EH (cell line): Measurements from ENCODE around the gene MAP3K6.

Experiments used
- DNase-seq: peaks from one replicate; pipeline ENCODE4 v3.0.0-alpha.2; 2015; ENCODE audit warnings: low read depth

MAP3K6 gene

DNA sequence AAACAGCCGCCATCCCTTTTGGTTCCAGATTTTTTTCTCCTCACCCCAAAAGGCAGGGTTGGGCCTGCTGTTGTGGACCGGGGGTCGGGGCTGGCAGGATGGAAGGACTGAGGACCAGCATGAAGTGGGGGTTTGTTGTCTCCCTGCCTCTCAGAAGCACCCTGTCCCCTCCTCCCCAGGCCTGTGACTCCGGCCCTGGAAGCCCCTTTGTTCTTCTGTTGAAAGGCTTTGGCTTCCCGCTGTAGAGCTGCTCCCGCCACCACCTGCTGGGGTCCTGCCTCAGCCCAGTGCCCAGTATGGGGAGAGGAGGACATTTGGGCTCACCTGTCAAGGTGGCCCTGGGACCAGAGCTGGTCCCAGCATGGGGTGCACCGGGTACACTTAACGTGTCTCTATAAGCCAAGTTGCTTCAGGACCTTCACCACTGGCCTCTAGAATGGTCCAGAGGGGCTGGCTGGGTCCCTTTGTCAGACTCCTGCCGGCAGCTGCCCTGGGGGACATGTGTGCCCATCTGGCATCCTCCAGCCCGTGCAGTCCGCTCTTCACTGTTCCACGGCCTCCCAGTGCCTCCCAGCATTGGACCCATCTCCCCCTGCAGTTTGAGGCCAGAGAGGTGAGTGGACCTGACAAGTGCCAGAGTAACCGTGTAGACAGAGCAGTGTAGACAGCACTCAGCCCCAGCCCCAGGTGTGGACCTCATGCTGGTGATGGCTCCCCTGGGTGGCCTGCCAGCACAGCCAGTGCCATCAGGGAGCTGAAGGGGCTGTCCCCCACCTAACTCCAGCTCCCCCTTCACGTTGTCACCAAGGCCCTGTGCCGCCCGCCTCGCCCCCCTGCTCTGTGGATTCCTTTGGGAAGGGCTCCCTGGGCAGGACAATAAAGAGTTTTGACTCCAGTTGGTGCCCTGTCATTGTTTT, 31.0 kb downstream of the MAP3K6 start:
- DNase-seq = no peak

DNA sequence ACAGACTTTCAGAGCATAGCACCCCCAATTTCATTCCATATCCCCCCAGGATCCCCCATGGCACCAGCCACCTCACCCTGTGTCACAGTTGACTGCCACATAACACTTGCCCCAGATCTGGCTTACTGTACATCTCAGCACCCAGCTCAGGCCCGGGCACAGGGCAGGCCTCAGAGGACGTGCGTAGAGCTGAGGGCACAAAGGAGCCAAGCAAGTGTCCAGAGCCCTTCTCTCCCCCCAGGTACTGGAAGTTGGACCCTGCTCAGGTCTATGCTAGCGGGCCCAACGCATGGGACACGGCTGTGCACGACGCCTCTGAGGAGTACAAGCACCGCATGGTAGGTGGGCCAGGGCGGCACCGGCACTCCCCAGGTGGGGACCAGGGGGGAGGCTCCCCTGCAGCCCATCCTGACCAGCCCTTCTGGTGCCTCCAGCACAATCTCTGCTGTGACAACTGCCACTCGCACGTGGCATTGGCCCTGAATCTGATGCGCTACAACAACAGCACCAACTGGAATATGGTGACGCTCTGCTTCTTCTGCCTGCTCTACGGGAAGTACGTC, 33.0 kb downstream of the MAP3K6 start:
- no peak for DNase-seq

DNA sequence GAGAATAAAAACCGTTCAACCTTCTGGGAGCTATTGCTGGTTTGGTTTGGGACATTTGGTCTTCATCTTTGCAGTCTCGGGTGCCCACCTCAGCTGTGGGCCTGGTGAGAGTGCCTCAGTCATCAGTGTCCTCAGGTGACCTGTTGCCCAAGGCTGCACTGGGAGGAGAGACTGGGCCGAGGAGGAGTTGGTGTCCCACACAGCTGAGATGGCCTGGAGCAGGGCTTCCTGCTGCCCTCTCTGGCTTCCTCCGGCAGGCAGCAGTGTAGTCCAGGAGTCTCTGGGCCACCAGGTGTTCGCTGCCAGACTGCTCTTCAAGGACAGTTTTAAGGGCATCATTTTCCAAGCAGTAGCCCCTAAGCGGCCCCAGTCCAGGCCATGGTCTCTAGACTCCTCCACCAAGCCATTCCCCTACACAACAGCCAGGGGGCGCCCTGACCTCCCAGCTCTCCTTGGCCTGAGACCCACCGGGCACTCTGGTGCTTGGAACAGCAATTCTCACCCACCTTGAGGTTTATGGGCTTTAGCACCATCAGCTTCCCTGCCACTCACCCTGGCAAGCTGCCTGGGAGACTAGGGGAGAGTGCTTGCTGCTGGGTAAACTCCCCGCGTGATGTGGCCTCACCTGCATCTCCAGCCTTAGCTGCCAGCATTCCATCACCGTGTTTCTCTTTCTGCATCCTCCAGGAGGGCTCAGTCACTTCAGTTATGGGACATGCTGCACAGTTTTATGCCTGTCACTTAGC, 34.1 kb downstream of the MAP3K6 start:
- peak; percentile 55 for DNase-seq

DNA sequence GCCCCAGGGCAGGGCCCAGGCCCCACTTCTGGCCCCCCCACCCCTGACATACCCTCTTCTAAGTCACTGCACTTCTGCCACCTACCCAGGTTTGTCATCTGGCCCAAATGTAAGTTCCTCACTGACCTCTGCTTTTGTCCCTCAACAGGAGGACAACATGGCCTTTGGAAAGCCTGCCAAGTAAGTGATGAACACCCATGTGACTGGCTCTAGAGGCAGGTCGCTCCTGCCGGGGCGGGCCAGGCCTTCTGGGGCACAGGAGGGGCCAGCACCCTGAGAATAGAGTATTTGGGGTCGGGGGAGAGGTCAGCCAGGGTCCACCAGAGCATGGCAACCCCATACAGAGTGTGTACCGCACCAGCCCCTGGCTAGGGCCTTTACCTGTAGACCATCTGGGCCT, 34.8 kb downstream of the MAP3K6 start:
- DNase-seq = no peak

DNA sequence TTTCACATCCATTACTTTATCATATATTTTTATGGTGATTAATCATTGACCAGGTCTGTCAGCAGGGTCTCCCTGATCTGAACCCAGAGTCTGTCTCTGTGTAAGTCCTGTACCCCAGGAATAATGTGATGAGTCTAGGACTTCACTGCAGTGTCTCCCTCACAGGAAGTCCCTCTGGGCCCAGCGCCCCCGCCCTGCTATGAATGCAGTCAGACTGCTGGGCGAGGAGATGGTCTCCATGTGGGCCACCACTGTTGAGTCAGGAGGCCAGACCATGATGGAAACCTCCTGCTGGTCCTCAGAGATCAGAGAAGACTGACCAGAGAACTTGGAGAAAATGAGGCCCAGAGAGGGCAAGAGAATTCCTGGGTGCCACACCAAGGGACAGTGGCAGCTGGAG, 35.3 kb downstream of the MAP3K6 start:
- no peak for DNase-seq

DNA sequence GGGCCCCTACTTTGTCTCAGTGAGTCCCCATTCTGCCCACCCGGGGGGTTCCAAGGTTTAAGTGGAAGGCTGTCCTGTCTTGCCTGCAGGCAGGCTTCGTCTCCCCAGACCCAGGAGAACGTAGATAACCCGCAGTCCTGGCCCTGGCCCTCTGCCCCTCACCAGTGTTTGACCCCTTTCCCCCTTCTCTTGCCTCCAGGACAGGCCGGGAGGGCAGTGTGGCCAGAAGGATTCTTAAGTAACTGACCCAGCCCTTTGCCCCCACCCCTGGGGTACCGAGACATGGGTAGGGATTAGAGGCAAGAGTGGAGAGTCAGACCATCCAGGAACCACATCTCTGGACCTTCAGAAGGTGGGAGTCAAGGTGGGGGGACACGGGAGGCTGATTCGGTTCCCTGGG, 36.0 kb downstream of the MAP3K6 start:
- DNase-seq = no peak

DNA sequence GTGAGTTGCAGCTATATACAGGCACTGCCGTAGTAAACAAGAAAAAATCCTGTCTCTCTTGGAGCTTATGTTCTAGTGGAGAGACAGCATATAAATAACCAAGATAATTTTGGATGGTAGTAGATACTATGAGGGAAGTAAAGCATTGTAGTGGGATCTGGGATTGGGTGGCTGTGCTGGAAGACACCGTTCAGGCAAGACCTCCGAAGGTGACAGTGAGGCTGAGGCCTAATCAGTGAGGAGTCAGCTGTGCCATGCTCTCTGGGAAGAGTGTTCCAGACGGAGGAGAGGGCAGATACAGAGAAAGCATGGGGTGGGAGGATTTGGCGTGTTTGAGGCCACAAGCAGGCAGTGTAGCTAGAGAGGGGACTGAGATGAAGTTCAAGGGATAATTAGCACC, 38.8 kb downstream of the MAP3K6 start:
- DNase-seq = no peak

DNA sequence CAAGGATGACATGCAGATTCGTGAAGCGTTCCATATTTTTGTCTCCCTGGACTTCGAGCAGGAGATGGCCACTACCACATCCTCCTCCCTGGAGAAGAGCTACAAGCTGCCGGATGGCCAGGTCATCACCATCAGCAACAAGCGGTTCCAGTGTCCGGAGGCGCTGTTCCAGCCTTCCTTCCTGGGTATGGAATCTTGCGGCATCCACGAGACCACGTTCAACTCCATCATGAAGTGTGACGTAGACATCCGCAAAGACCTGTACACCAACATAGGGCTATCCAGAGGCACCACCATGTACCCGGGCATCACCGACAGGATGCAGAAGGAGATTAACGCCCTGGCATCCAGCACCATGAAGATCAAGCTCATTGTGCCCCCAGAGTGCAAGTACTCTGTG, 41.5 kb downstream of the MAP3K6 start:
- DNase-seq = no peak

DNA sequence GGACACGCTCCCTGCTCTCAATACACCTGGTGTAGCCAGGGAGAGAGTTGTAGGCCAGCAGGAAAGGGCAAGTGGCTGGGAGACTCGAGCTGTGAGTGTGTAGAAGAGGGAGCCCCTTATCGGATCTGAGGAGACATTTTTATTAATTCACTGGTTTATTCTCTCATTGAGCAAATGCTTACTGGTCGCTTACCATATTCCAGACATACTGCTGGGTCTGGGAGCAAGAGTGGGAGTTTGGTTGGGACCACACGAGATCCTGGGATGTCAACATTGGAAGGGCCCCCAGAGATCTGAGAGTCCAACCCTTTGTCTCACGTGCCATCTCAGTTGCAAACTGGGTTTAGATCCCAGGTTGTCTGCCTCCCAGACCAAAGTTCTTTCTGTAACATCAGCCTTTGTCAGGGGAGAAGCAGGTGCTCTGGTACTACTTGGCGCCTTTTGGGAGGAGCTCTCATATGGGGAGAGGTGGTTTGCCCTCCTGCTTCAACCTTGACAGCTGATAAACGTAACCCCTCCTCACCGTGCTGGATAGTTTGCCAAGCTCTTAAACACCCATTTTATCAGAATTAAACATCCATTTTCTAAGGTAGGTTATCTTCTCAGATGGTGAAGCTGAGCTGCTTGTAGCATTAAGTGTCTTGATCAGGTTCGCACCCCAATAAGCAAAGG, 44.1 kb downstream of the MAP3K6 start:
- DNase-seq = no peak

DNA sequence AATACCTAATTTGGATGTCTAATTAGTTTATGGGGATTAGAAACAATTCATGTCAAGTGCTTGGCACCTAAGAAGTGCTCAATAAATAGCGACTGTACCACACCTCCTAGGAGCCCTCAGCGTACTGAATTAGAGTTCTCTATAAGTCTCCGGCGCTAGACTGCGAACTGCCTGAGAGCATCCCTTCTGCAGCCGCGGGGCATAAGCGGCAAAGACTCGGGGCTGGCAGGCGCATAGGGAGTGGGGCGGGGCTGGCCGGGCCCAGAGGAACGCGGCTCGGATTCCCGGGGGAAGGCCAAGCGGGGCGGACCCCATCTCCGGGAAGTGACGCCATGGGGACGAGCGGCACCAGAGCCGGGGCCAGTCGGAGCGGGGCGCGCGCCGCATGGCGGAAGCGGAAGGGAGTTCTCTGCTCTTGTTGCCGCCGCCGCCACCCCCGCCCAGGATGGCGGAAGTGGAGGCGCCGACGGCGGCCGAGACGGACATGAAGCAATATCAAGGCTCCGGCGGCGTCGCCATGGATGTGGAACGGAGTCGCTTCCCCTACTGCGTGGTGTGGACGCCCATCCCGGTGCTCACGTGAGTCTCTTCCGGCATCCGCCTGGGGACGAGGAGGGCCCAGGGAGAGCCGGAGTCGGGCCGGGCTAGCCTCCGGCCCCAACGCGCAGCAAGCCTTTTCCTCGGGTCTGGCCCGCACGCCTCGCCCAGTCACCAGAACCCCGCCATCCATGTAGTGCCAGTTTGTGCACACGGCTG, 44.8 kb downstream of the MAP3K6 start, which contains the start of gene TMEM222:
Gene TMEM222, plus strand, starts transcription at position 351 of the 756 bp plus-strand sequence. Its CDS starts 35 bp downstream, at position 386.
- peak; percentile 98 for DNase-seq

DNA sequence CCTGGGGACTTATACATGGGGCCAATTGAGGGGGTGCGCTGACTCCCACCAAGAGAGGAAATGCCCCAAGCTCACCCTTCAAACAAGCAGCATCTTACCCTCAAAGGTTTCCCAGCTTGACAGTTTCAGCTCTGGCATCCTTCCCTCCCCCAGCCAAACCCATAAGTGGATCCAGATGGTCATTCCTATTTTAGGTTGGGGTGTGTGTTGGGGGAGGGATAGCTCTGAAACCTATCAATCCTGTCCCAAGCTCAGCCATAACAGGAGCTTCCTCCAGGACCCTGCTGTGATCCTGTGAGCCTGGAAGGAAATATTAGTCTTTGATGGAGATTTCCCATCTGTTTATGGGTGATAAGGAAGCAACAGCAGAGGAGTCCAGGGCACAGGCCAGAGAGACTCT, 48.2 kb downstream of the MAP3K6 start:
- peak; percentile 77 for DNase-seq

DNA sequence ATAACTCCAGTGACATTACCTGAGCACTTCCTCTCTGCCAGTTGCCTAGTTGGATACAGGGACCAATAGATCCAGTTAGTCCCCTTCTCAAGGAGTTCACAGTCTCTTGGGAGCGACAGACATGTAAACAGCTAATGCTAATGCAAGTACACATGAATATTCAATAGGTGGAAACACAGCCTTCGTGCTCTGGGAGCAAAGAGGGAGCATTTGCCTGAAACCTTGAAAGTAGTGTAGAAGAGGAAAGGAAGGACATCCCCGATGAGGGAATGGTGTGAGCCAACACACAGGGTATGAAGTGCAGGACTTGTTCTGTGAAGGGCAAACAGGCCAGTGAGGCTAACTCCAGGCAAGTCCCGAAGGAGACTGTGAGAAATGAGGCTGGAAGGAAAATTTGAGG, 48.6 kb downstream of the MAP3K6 start:
- no peak for DNase-seq

DNA sequence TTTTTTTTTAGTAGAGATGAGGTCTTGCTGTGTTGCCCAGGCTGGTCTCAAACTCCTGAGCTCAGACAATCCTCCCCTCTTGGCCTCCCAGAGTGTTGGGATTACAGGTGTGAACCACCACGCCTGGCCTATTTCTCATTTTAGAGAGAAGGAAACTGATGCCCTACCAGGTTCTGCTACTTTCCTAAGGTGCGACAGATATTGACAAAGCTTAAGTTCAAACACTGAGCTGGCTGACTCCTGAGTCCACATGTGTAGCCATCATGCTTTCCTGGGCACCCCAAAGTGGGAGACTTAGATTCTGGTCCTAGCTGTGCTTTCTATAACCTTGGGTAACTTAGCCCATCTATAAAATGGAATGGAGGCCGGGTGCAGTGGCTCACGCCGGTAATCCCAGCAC, 49.9 kb downstream of the MAP3K6 start:
- DNase-seq = no peak

DNA sequence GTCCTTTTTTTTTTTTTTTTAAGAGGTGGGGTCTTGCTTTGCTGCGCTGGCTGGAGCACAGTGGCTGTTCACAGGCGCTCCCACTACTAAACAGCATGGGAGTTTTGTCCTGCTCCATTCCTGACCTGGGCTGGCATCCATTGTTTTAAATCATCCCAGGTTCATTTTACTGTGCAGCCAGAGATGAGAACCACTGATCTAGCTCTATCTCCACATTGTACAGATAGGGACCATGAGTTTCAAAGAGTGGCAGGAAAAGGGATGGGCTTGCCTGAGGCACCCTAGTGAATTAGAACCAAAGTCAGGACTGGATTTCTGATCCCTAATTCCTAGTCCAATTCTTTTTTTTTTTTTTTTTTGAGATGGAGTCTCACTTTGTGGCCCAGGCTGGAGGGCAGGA, 52.0 kb downstream of the MAP3K6 start:
- no peak for DNase-seq

DNA sequence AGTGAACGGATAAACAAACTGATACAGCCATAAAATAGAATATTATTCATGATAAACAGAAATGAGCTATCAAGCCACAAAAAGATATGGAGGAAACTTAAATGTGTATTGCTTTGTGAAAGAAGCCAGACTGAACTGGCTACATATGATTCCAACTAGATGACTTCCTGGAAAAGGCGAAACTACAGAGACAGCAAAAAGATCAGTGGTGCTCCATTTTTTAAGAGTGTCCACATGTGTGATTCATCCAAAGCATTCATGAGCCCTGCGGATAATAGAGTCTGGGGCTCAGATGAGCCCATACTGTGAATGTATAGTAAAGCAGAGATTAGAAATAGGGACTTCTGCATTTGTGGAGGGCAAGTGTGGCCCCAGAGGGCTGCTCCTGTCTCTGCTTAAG, 52.6 kb downstream of the MAP3K6 start:
- peak; percentile 17 for DNase-seq

DNA sequence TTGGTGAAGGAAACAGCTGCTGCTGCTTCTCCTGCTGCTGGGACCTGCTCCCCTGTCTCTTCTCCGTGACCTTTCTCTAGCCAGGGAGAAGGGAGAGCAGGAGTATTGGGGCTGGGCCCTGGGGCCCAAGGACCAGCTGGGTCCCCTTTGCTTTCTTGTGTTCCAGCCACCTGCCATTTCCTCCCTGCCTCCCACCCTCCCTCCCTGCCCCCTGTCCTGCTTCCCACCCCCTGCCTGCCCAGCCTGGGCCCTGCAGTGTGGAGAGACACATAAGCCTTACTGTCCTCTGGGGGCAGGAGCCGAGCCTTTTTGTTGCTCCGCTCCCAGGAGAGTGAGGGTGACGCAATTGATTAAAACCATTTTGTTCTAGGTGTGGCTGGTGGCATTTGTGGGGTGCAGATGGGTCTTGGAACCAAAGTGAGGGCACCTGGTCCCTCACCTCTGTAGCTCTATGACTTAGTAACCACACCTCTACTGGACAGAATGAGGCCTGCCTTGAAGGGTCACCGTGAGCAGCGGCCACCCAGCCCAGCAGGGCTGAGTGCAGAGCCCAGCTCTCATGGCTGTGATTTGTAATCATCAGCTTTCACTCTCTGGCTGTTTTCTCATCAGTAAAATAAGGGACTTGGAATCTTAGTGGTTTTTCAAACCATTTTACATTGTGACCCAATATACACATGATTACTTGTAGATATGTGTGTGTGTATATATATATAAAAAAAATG, 58.7 kb downstream of the MAP3K6 start:
- no peak for DNase-seq

DNA sequence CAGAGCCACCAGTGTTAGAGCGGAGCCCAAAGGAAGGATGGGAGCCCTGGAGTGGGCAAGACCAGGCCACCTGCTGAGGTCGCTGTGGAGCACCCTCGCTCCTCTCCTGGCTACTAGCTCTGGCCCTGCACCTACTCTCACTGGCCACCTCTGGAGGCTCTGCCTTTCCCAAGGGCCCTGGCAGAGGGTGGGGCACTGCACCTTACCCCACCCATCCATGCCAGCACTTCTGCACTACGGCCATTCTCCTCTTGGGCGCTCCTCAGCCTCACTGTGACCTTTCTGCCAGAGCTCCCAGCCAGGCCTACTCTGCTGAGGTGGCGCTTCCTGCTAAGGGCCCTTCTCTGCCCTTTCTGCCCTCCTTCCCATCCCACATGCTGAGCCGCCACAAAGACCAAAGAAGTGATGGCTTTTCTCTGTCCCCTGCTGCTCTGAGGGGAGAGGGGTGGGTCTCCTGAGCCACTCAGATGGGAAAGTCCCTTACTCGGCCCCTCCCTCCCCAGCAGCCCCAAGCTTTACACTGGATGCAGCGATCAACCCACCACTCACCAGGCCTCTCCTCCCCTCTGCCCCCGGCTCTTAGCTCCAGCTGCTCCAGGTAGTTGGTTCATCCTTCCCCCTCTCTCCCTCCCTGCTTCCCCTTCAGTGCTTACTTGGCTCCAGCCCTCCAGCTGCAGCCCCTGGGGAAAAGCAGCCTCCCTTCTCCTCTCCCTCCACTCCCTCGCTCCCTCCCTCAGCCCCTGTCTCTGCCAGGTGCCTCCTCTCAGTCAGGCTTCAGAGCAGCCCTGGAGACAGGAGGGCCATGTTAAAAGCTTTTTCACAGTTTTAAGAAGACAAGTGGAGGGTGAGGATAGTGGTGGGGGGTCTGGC, 59.6 kb downstream of the MAP3K6 start:
- no peak for DNase-seq

DNA sequence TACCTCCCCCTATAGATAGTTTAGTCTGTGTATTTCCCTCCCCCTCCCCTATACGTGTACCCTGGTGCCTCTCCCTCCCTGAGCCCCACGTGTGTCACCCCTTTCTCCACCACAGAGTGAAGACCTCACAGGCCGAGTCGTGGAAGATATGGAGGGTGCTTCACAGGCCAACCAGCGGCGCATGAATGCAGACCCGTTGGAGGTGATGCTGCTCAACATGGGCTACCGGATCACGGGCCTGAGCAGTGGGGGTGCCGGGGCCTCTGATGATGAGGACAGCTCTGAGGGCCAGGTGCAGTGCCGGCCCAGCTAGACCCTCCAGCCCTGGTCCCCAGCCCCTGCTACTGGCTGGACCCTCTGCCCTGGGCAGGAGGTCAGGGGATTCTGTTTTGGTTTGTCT, 60.7 kb downstream of the MAP3K6 start:
- DNase-seq = no peak
